ENCODE results near the gene MAGI2.

The MAGI2 gene

GRCh38 chr7:78616539-78616938 lies 836.9 kb downstream of the MAGI2 start:
- no peaks in the 10 kb centered on the region for H3K9me3 ChIP-seq (ENCODE audit: control insufficient read depth in 5 of 5, low read length in 5 of 5)
- H3K27me3 ChIP-seq (ENCODE audit: control insufficient read depth in 5 of 5, insufficient read depth in 4 of 5, low read length in 5 of 5): no peaks in the 10 kb centered on the region
- H3K4me1 ChIP-seq (ENCODE audit: control insufficient read depth in 5 of 5, insufficient read depth in 5 of 5, low read length in 5 of 5): no peaks in the 10 kb centered on the region
- H3K27ac ChIP-seq (ENCODE audit: low read depth, low read length): no peak overlapping the region
- H3K9ac ChIP-seq (ENCODE audit: low read length in 5 of 5): no peak overlapping the region
- no peak overlapping the region for H3K4me3 ChIP-seq (ENCODE audit: low read depth in 1 of 5, low read length in 5 of 5)
- no peaks in the 10 kb centered on the region for H3K36me3 ChIP-seq (ENCODE audit: control insufficient read depth in 5 of 5, insufficient read depth in 5 of 5, low read length in 5 of 5)

- Histone ChIP-seq H3K4me1 (ENCODE audit: control insufficient read depth in 5 of 5, insufficient read depth in 5 of 5, low read length in 5 of 5) (no peaks in the 10 kb centered on the region), H3K4me3 (ENCODE audit: low read depth in 1 of 5, low read length in 5 of 5) (no peak overlapping the region), H3K27ac (ENCODE audit: low read depth, low read length) (no peak overlapping the region), H3K36me3 (ENCODE audit: control insufficient read depth in 5 of 5, insufficient read depth in 5 of 5, low read length in 5 of 5) (no peaks in the 10 kb centered on the region), H3K9me3 (ENCODE audit: control insufficient read depth in 5 of 5, low read length in 5 of 5) (no peaks in the 10 kb centered on the region), H3K27me3 (ENCODE audit: control insufficient read depth in 5 of 5, insufficient read depth in 4 of 5, low read length in 5 of 5) (no peaks in the 10 kb centered on the region), H3K9ac (ENCODE audit: low read length in 5 of 5) (no peak overlapping the region)
Observed at GRCh38 chr7:78609281-78609680, 844.2 kb downstream of the MAGI2 start.

DNA sequence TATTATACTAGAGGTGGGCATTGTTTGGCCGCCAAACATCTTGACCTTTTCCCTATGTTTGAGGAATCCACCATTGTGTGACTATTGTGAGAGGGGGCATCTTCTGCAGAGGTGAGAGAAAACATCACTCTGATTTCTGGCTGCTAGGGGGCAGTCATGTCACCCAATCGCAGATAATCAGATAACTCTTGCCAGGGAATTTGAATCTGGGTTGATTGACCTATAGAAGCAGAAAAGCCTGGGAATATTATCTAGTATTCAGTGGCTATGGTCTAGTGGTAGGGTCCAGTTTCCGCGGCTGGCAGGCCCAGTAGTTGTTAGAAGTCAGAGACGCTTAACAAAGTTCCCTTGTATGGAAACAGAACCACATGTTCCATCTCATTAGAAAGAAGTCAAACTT lies 846.4 kb downstream of the MAGI2 start:
- Histone ChIP-seq H3K9ac (ENCODE audit: low read length in 5 of 5) (no peak overlapping the region), H3K36me3 (ENCODE audit: control insufficient read depth in 5 of 5, insufficient read depth in 5 of 5, low read length in 5 of 5) (no peaks in the 10 kb centered on the region), H3K9me3 (ENCODE audit: control insufficient read depth in 5 of 5, low read length in 5 of 5) (no peaks in the 10 kb centered on the region), H3K27me3 (ENCODE audit: control insufficient read depth in 5 of 5, insufficient read depth in 4 of 5, low read length in 5 of 5) (no peaks in the 10 kb centered on the region), H3K4me1 (ENCODE audit: control insufficient read depth in 5 of 5, insufficient read depth in 5 of 5, low read length in 5 of 5) (no peaks in the 10 kb centered on the region), H3K4me3 (ENCODE audit: low read depth in 1 of 5, low read length in 5 of 5) (no peak overlapping the region), H3K27ac (ENCODE audit: low read depth, low read length) (no peak overlapping the region)

DNA sequence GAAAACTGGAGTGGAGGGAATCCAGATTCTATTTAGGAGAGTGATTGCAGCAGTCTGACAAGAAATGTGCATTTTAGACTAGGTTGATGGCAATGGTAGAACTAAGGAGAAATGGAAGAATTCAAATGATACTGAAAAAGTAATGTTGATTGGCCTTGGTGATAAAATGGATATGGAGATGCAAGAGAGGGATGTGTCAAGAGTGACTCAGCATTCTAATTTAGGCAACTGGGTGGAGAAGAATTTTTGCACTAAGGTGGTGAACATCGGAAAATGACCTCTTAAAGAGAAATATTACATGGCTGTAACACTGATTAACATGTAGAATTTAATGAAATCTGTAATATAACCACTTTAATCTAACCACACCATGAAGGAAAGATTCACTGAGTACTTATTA lies 848.3 kb downstream of the MAGI2 start:
- Histone ChIP-seq H3K9me3 (ENCODE audit: control insufficient read depth in 5 of 5, low read length in 5 of 5) (no peaks in the 10 kb centered on the region), H3K4me3 (ENCODE audit: low read depth in 1 of 5, low read length in 5 of 5) (no peak overlapping the region), H3K4me1 (ENCODE audit: control insufficient read depth in 5 of 5, insufficient read depth in 5 of 5, low read length in 5 of 5) (no peaks in the 10 kb centered on the region), H3K27ac (ENCODE audit: low read depth, low read length) (no peak overlapping the region), H3K36me3 (ENCODE audit: control insufficient read depth in 5 of 5, insufficient read depth in 5 of 5, low read length in 5 of 5) (no peaks in the 10 kb centered on the region), H3K9ac (ENCODE audit: low read length in 5 of 5) (no peak overlapping the region), H3K27me3 (ENCODE audit: control insufficient read depth in 5 of 5, insufficient read depth in 4 of 5, low read length in 5 of 5) (no peaks in the 10 kb centered on the region)

GRCh38 chr7:78601728-78602127 lies 851.7 kb downstream of the MAGI2 start:
- H3K9ac ChIP-seq (ENCODE audit: low read length in 5 of 5): no peak overlapping the region
- H3K27me3 ChIP-seq (ENCODE audit: control insufficient read depth in 5 of 5, insufficient read depth in 4 of 5, low read length in 5 of 5): no peaks in the 10 kb centered on the region
- H3K27ac ChIP-seq (ENCODE audit: low read depth, low read length): no peak overlapping the region
- no peak overlapping the region for H3K4me3 ChIP-seq (ENCODE audit: low read depth in 1 of 5, low read length in 5 of 5)
- H3K4me1 ChIP-seq (ENCODE audit: control insufficient read depth in 5 of 5, insufficient read depth in 5 of 5, low read length in 5 of 5): no peaks in the 10 kb centered on the region
- no peaks in the 10 kb centered on the region for H3K36me3 ChIP-seq (ENCODE audit: control insufficient read depth in 5 of 5, insufficient read depth in 5 of 5, low read length in 5 of 5)
- no peaks in the 10 kb centered on the region for H3K9me3 ChIP-seq (ENCODE audit: control insufficient read depth in 5 of 5, low read length in 5 of 5)

DNA sequence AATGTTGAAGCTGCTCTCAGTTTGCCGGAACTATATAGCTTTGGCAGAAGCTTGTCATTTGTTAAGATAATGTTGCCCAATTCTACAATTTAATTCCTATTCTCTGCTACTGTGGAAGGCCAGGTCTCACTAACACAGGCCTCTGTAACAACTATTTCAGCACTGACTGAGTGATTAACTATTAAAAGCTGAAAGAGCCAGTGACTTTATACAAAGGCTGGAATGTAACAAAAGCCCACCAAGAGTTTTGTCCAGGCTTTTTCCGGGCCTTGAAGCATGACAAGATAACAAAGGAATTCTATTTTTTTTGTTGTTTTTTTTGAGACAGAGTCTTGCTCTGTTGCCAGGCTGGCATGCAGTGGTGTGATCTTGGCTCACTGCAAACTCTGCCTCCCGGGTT lies 859.3 kb downstream of the MAGI2 start:
- no peak overlapping the region for H3K4me3 ChIP-seq (ENCODE audit: low read depth in 1 of 5, low read length in 5 of 5)
- H3K9ac ChIP-seq (ENCODE audit: low read length in 5 of 5): no peak overlapping the region
- peaks cover 0 to 4% (median 0%) of the 10 kb centered on the region in 5 donors for H3K9me3 ChIP-seq (ENCODE audit: control insufficient read depth in 5 of 5, low read length in 5 of 5)
- no peak overlapping the region for H3K27ac ChIP-seq (ENCODE audit: low read depth, low read length)
- H3K36me3 ChIP-seq (ENCODE audit: control insufficient read depth in 5 of 5, insufficient read depth in 5 of 5, low read length in 5 of 5): no peaks in the 10 kb centered on the region
- H3K4me1 ChIP-seq (ENCODE audit: control insufficient read depth in 5 of 5, insufficient read depth in 5 of 5, low read length in 5 of 5): no peaks in the 10 kb centered on the region
- H3K27me3 ChIP-seq (ENCODE audit: control insufficient read depth in 5 of 5, insufficient read depth in 4 of 5, low read length in 5 of 5): no peaks in the 10 kb centered on the region

DNA sequence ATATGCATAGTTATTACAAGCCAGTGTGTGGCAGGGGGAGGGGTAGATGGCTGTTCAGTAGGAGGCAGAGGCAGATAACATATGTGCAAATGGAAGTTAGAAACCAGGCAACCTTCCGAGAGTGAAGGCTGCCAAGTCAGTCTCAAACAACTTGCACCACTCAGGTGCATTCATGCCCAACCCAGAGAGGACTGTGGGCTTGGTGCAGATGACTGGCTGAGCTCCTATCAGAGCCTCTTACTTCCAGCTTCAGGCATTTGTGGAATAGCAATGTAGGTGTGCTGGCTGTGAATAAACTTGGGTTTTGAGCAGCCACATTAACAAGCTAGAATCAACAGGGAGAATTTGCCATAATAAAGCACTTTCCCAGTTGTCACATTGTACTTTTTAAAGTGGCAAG lies 865.1 kb downstream of the MAGI2 start:
- Histone ChIP-seq H3K27me3 (ENCODE audit: control insufficient read depth in 5 of 5, insufficient read depth in 4 of 5, low read length in 5 of 5) (no peaks in the 10 kb centered on the region), H3K4me3 (ENCODE audit: low read depth in 1 of 5, low read length in 5 of 5) (no peak overlapping the region), H3K9ac (ENCODE audit: low read length in 5 of 5) (no peak overlapping the region), H3K27ac (ENCODE audit: low read depth, low read length) (no peak overlapping the region), H3K36me3 (ENCODE audit: control insufficient read depth in 5 of 5, insufficient read depth in 5 of 5, low read length in 5 of 5) (no peaks in the 10 kb centered on the region), H3K4me1 (ENCODE audit: control insufficient read depth in 5 of 5, insufficient read depth in 5 of 5, low read length in 5 of 5) (no peaks in the 10 kb centered on the region), H3K9me3 (ENCODE audit: control insufficient read depth in 5 of 5, low read length in 5 of 5) (peaks cover 0 to 4% (median 0%) of the 10 kb centered on the region in 5 donors)

DNA sequence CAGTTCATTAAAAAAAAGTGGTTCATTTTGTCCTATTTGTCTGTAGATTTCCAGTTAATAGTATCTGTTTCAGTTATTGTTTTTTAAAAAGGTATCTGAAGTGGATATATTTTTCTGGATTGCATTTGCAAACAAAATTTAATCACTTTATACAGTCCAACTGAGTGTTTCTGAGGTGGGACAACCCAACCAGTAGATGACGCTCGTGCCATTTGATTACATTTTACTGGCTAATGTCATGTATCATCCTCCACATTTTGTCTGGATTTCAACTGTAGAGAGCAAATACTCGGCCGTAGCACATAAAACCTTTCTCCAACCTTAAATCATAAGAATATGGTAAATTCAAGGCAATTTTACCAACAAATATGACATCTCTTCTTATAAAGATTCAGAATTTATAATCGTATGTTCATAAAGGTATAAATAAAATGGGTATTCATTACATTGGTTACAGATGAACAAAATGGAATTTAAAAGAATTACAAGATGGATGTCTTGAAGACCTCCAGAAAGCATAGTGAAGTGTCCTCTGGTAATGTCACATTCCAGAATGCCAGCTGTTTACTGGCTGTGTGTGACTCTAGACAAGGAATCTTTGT lies 865.9 kb downstream of the MAGI2 start:
- Histone ChIP-seq H3K9ac (ENCODE audit: low read length in 5 of 5) (no peak overlapping the region), H3K27me3 (ENCODE audit: control insufficient read depth in 5 of 5, insufficient read depth in 4 of 5, low read length in 5 of 5) (no peaks in the 10 kb centered on the region), H3K4me3 (ENCODE audit: low read depth in 1 of 5, low read length in 5 of 5) (no peak overlapping the region), H3K4me1 (ENCODE audit: control insufficient read depth in 5 of 5, insufficient read depth in 5 of 5, low read length in 5 of 5) (no peaks in the 10 kb centered on the region), H3K27ac (ENCODE audit: low read depth, low read length) (no peak overlapping the region), H3K9me3 (ENCODE audit: control insufficient read depth in 5 of 5, low read length in 5 of 5) (peaks cover 0 to 4% (median 0%) of the 10 kb centered on the region in 5 donors), H3K36me3 (ENCODE audit: control insufficient read depth in 5 of 5, insufficient read depth in 5 of 5, low read length in 5 of 5) (no peaks in the 10 kb centered on the region)

GRCh38 chr7:78585980-78586379 lies 867.5 kb downstream of the MAGI2 start:
- H3K9ac ChIP-seq (ENCODE audit: low read length in 5 of 5): no peak overlapping the region
- no peaks in the 10 kb centered on the region for H3K36me3 ChIP-seq (ENCODE audit: control insufficient read depth in 5 of 5, insufficient read depth in 5 of 5, low read length in 5 of 5)
- H3K9me3 ChIP-seq (ENCODE audit: control insufficient read depth in 5 of 5, low read length in 5 of 5): no peaks in the 10 kb centered on the region
- no peak overlapping the region for H3K27ac ChIP-seq (ENCODE audit: low read depth, low read length)
- no peak overlapping the region for H3K4me3 ChIP-seq (ENCODE audit: low read depth in 1 of 5, low read length in 5 of 5)
- no peaks in the 10 kb centered on the region for H3K27me3 ChIP-seq (ENCODE audit: control insufficient read depth in 5 of 5, insufficient read depth in 4 of 5, low read length in 5 of 5)
- no peaks in the 10 kb centered on the region for H3K4me1 ChIP-seq (ENCODE audit: control insufficient read depth in 5 of 5, insufficient read depth in 5 of 5, low read length in 5 of 5)

- no peaks in the 10 kb centered on the region for H3K27me3 ChIP-seq (ENCODE audit: control insufficient read depth in 5 of 5, insufficient read depth in 4 of 5, low read length in 5 of 5)
- H3K4me3 ChIP-seq (ENCODE audit: low read depth in 1 of 5, low read length in 5 of 5): no peak overlapping the region
- no peaks in the 10 kb centered on the region for H3K36me3 ChIP-seq (ENCODE audit: control insufficient read depth in 5 of 5, insufficient read depth in 5 of 5, low read length in 5 of 5)
- no peak overlapping the region for H3K9ac ChIP-seq (ENCODE audit: low read length in 5 of 5)
- no peaks in the 10 kb centered on the region for H3K9me3 ChIP-seq (ENCODE audit: control insufficient read depth in 5 of 5, low read length in 5 of 5)
- no peak overlapping the region for H3K27ac ChIP-seq (ENCODE audit: low read depth, low read length)
- no peaks in the 10 kb centered on the region for H3K4me1 ChIP-seq (ENCODE audit: control insufficient read depth in 5 of 5, insufficient read depth in 5 of 5, low read length in 5 of 5)
Observed at GRCh38 chr7:78578686-78579085, 874.8 kb downstream of the MAGI2 start.

Measured in subcutaneous abdominal adipose tissue (tissue), 5 donors.